NCI-H2227 treated with DMSO at 0.1 percent for 48 hours (cell line): ENCODE data around the gene INTS1.
"Not testable (repeated sequence)": the region's sequence is repeated elsewhere in the genome, so short reads cannot be mapped to it uniquely, and the experiment has no call there.

Source experiments
- DNase-seq: peaks from one replicate; lab custom pipeline; 2025; lab: John Stamatoyannopoulos, UW

The INTS1 gene

GRCh38 chr7:1529383-1530116 is 25.4 kb upstream of the INTS1 start:
- no peak for DNase-seq

DNA sequence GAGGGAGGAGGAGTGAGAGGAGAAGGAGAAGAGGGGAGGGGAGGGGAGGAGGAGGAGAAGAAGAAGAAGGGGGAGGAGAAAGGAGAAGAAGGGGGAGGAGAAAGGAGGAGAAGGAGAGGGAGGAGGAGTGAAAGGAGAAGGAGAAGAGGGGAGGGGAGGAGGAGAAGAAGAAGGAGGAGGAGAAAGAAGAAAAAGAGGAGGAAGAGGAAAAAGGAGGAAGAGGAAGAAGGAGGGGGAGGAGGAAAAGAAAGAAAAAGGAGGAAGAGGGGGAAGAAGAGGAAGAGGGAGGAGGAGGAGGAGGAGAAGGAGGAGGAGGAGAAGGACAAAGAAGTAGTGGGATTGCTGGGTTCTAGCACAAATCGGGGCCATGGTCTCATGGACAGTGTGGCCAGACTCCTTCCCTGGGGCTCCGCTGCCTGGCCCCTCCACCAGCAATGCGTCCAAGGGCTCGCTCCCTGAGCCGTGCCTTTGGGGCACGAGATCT is 22.1 kb upstream of the INTS1 start:
- DNase-seq, result no peak

- DNase-seq, result no peak
Measured at GRCh38 chr7:1525409-1525808, 21.2 kb upstream of the INTS1 start.

DNA sequence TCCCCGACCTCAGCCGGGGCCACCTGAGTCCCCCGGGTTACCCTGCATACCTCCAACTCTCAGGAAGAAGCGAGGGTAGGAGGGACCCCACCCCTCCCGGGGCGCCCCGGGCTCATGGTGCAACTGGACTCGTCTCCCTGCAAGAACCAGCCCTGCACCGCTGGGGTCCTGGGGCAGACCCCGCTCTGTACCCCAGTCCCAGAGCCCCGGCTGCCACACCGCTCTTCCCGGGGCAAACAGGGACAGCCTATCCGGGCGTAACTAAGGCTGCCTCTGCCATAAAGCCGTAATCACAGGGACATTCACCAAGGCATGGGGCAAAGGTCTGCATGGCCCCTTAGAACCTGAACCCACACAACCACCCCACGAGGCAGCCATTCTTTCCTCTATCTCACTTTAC is 19.7 kb upstream of the INTS1 start:
- DNase-seq, result no peak

DNA sequence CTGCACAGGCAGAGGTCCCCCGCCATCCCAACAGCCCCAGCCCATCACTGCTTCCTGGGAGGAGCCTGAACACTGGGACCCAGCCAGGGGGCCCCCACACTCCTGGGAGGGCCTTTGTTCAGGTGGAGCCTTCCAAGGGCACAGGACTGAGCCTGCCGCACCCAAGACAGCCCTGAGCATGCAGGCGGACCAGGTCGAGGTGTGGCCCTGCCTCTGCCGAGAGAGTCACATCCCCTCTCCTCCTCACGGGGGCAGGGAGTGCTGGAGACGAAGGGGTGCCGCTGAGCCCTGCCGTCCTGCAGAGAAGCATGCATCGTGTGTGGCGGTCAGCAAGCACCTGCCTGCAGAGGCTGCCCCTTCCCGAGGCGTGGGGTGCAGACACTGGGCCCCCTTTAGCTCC is 19.0 kb upstream of the INTS1 start:
- no peak for DNase-seq

DNA sequence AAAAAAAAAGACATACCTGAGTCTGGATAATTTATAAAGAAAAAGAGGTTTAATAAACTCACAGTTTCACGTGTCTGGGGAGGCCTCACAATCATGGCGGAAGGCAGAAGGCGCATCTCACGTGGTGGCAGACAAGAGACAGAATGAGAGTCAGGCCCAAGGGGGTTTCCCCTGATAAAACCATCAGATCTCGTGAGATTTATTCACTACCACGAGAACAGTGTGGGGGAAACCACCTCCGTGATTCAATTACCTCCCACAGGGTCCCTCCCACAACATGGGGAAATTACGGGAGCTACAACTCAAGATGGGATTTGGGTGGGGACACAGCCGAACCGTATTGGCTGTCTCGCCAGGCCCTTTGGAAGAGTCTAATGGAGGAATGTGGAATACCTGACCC is 17.3 kb upstream of the INTS1 start:
- no peak for DNase-seq

GRCh38 chr7:1520539-1521234 is 16.5 kb upstream of the INTS1 start:
- no peak for DNase-seq

DNA sequence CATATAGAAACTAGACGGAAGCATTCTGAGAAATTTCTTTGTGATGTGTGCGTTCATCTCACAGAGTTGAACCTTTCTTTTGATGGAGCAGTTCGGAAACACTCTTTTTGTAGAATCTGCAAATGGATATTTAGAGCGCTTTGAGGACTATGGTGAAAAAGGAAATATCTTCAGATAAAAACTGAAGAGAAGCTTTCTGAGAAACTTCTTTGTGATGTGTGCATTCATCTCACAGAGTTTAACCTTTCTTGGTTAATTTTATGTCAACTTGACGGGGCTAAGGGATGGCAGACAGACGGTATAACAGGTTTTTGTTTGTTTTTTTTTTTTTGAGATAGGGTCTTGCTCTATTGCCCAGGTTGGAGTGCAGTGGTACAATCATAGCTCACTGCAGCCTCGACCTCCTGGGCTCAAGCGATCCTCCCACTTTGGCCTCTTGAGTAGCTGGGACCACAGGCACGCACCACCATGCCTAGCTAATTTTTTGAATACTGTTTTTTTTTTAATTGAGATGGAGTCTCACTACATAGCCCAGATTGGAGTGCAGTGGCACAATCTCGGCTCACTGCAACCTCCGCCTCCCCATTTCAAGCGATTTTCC is 15.2 kb upstream of the INTS1 start:
- not testable (repeated sequence) for DNase-seq

GRCh38 chr7:1516586-1517251 is 12.5 kb upstream of the INTS1 start:
- DNase-seq, result no peak

GRCh38 chr7:1515509-1515967 is 11.3 kb upstream of the INTS1 start:
- not testable (repeated sequence) for DNase-seq

DNA sequence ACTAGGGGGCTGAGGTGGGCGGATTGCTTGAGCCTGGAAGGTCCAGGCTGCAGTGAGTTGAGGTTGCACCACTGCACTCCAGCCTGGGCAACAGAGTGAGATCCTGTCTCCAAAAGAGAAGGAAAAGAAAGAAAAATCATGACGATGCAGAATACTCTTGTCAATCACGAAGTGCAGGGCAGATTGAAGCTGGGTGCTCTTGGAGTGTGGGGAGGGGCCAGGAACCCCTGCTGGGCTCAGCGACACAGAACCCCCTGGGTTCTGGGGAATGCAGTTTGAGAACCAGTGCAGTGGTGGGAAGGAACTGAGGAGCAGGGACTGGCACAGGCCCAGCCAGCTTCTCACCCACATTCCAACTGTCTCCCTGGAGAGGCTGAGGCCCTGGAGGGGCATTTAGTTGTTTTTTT is 10.8 kb upstream of the INTS1 start:
- DNase-seq, result no peak

DNA sequence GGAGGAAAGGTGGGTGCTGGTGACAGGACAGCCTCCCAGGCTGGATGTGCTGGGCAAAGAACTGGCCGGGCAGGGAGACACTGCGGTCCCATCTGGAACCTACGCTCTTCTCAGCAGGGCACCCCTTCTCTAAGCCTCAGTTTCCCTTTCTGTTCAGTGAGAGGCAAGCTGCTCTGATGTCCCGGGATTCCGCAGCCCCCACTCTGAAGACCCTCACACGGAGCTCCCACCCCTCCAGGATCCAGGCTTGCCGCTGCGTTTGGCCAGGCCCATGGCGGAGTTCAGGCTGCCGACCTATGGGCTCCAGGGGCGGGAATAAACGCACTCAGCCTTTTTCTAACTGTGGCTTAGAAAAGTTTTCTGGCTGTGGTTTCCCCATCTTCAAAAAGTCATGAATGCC is 10.2 kb upstream of the INTS1 start:
- DNase-seq, result no peak

GRCh38 chr7:1513657-1514095 is 9.5 kb upstream of the INTS1 start:
- no peak for DNase-seq

- no peak for DNase-seq
Measured at GRCh38 chr7:1512781-1513656, 8.8 kb upstream of the INTS1 start.

- DNase-seq, result no peak
Measured at GRCh38 chr7:1511444-1512422, 7.5 kb upstream of the INTS1 start.

DNA sequence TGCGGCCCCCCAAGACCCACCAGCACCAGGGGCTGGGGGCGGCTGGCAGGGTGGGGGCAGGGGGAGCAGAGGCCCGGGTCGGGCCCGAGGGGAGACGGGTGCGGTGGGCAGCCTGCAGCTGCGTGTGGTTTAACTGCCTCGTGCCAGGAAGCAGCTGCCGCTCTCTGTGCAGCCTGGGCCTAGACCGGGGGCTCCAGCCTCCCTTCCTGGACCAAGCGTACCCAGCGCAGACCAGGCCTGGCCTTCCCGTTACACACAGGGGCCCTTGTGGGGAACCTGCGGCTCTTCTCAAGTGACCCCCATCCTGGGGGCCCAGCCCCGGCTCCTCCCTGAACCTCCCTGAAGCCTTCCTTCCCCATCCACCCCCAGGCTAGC is 6.6 kb upstream of the INTS1 start:
- no peak for DNase-seq

- DNase-seq, result no peak
Measured at GRCh38 chr7:1509226-1509625, 5.0 kb upstream of the INTS1 start.

DNA sequence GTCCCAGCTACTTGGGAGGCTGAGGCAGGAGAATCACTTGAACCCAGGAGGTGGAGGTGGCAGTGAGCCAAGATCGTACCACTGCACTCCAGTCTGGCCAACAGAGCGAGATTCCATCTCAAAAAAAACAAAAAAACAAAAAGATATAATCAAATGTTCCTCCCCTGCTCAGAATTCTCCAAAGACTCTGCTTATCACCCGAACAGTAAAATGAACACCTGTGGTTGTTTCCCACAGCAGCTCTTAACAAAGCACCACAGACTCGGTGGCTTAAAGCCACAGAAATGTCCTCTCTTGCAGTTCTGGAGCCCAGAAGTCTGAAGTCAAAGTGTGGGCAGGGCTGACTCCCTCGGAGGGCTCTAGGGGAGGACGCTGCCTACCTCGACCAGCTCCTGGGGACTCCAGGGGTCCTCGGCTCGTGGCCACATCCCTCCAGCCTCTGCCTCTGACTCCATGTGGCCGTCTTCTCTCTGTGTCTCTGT is 4.1 kb upstream of the INTS1 start:
- no peak for DNase-seq

DNA sequence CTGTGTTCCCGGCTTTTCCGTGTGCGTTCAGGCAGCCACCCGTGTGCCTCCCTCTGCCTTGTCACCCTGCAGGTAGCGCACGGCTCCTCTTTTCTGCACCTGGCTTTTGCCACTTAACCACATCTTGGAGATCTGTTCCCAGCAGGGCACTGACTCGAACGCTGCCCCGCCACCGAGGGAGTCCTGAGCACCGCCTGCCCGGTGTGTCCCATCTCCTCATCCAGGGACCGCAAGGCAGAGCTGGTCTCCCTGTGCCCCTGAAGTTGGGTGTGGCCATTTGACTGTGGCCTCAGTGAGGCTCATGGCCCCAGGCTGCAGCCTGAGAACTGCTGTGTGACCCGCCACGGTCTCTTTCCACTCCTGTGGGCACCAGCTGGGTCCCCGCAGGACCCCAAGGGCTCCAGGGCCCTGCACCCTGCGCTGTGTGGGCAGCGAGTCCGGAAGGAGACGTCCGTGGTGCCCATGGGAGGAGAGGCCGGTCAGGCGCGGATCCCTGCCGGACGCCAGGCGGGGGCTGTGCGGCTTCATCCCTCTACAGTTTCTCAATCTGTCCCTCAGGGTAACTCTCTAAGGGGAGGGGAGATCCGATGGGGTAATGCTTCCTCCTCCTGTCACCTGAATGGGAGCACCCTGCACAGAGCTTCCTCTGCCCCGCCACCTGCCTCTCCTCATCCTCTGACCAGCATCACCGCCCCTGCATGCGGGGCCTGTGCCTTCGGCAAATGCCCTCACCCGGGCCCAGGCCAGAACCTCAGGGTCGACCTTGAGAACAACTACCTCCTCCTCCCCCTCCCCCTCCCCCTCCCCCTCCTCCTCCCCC is 1.8 kb upstream of the INTS1 start:
- DNase-seq, result no peak
